OCI-LY3 (cell line): ENCODE results near the gene PLA2G12B.

Source experiments
- CTCF ChIP-seq: fragments of 200-600, 300-600 bp; sonication (generic); IDR thresholded peaks from 2 replicates; pipeline ENCODE4 v1.5.1; 2014; ENCODE audit warnings: antibody characterized with exemption, low read length, low read depth
- EZH2phosphoT487 ChIP-seq: fragments of 200-600 bp; shearing (Covaris generic); IDR thresholded peaks from 2 replicates; pipeline ENCODE4 v1.6.1; 2018; ENCODE audit warnings: antibody characterized with exemption, mixed run types, low read depth

GRCh38 chr10:72918352-72918751, 36.3 kb downstream of the PLA2G12B start:
- no peak for TF ChIP-seq CTCF
- TF ChIP-seq EZH2phosphoT487 = no peak
